H1 (cell line): ENCODE results near the gene STAM2. TPM values are rescaled to one million over a fixed set of nuclear protein-coding genes. Genes with fewer than 3 reads are reported as not detected.

Experiments
- CTCF ChIA-PET: fragments of 300-600 bp; sonication (Branson Sonifier 250); formaldehyde crosslinking; loops from one replicate; lab custom pipeline; 2021; ENCODE audit not compliant: partially characterized antibody; lab: Charles Lee
- POLR2A ChIA-PET: fragments of 300-600 bp; sonication (Branson Sonifier 250); formaldehyde crosslinking; loops from one replicate; lab custom pipeline; 2021; ENCODE audit warnings: inconsistent platforms; ENCODE audit not compliant: partially characterized antibody; lab: Charles Lee
- DNase-seq, 2 experiments: peaks; one replicate each; pipeline versions ENCODE4 v3.0.0 to v3.0.0-alpha.2; 2010 to 2022; ENCODE audit warnings: low spot score in 2 of 2, low read depth in 1 of 2, mixed read lengths in 1 of 2
- FAIRE-seq: peaks from 2 replicates; lab custom pipeline; 2011; peaks lifted over from hg19 to GRCh38; lab: Jason Lieb, UNC
- H2AFZ ChIP-seq: 2 replicates; pipeline ENCODE4 v1.8.1; 2012; ENCODE audit warnings: low read length, inconsistent platforms
- H2AK5ac ChIP-seq: 2 replicates; pipeline ENCODE4 v1.6.1; 2013; ENCODE audit warnings: low read depth, low read length
- H2BK120ac ChIP-seq: replicated peaks from 2 replicates; pipeline ENCODE3; 2013; ENCODE audit warnings: low read depth, low read length, inconsistent platforms
- H2BK12ac ChIP-seq: 2 replicates; pipeline ENCODE4 v1.6.1; 2013; ENCODE audit warnings: low read depth, low read length
- H2BK15ac ChIP-seq: 2 replicates; pipeline ENCODE4 v1.6.1; 2013; ENCODE audit warnings: low read length
- H2BK20ac ChIP-seq: 2 replicates; pipeline ENCODE4 v1.6.1; 2013; ENCODE audit warnings: low read length
- H2BK5ac ChIP-seq: 2 replicates; pipeline ENCODE4 v1.6.1; 2013; ENCODE audit warnings: low read depth, low read length
- H3K14ac ChIP-seq: 2 replicates; pipeline ENCODE4 v1.6.1; 2013; ENCODE audit warnings: inconsistent platforms; ENCODE audit not compliant: insufficient read length
- H3K18ac ChIP-seq: 2 replicates; pipeline ENCODE4 v1.6.1; 2013; ENCODE audit warnings: low read length; ENCODE audit errors: extremely low read depth
- H3K23ac ChIP-seq: 2 replicates; pipeline ENCODE4 v1.6.1; 2013; ENCODE audit warnings: inconsistent platforms; ENCODE audit not compliant: insufficient read length
- H3K23me2 ChIP-seq: 2 replicates; pipeline ENCODE4 v1.6.1; 2013; ENCODE audit warnings: low read depth, low read length
- H3K27ac ChIP-seq: 2 replicates; pipeline ENCODE4 v1.6.1; 2011; ENCODE audit warnings: low read depth, low read length, inconsistent platforms
- H3K27me3 ChIP-seq, 4 experiments: replicated peaks in 1 of 4; 1 replicate in 1 of 4; 2 replicates in 3 of 4; pipeline versions ENCODE4 v1.6.1 to v1.8.1; 2011 to 2013; ENCODE audit warnings: low read length in 3 of 4, mild to moderate bottlenecking in 3 of 4, inconsistent platforms in 2 of 4, mixed read lengths in 2 of 4, moderate library complexity in 1 of 4; ENCODE audit not compliant: control insufficient read depth in 3 of 4, insufficient read depth in 3 of 4; ENCODE audit errors: extremely low read depth in 1 of 4
- H3K36me3 ChIP-seq, 4 experiments: 2 replicates each; pipeline versions ENCODE4 v1.6.1 to v1.8.1; 2011 to 2013; ENCODE audit warnings: mild to moderate bottlenecking in 4 of 4, low read length in 3 of 4, moderate library complexity in 2 of 4, control low read depth in 1 of 4, inconsistent platforms in 1 of 4; ENCODE audit not compliant: insufficient read depth in 4 of 4, control insufficient read depth in 2 of 4
- H3K4ac ChIP-seq: replicated peaks from 2 replicates; pipeline ENCODE3; 2013; ENCODE audit warnings: low read length, low read depth, mixed read lengths, inconsistent platforms; ENCODE audit not compliant: insufficient read length
- H3K4me1 ChIP-seq, 4 experiments: replicated peaks in 1 of 4; 1 replicate in 1 of 4; 2 replicates in 3 of 4; pipeline versions ENCODE4 v1.6.1 to v1.8.1; 2011 to 2013; ENCODE audit warnings: low read length in 3 of 4, inconsistent platforms in 2 of 4, mixed read lengths in 1 of 4; ENCODE audit not compliant: insufficient read depth in 4 of 4, control insufficient read depth in 3 of 4
- H3K4me2 ChIP-seq, 2 experiments: 2 replicates each; pipeline versions ENCODE4 v1.6.1 to v1.8.1; 2011 to 2013; ENCODE audit warnings: low read depth in 2 of 2, low read length in 2 of 2, control low read depth in 1 of 2, inconsistent platforms in 1 of 2, mild to moderate bottlenecking in 1 of 2; ENCODE audit not compliant: insufficient read depth in 1 of 2
- H3K4me3 ChIP-seq, 4 experiments: fragments of 200-600, 300-600 bp in 1 of 4; sonication (generic), shearing (Covaris generic), sonication (Bioruptor Twin) in 1 of 4; 2 replicates each; pipeline versions ENCODE4 v1.5.1 to v1.8.1; 2011 to 2016; ENCODE audit warnings: low read length in 4 of 4, low read depth in 3 of 4, control low read depth in 2 of 4, inconsistent platforms in 2 of 4, mild to moderate bottlenecking in 2 of 4, mixed read lengths in 1 of 4, moderate library complexity in 1 of 4; ENCODE audit not compliant: insufficient read depth in 2 of 4; ENCODE audit errors: extremely low read depth in 1 of 4
- H3K56ac ChIP-seq: replicated peaks from 2 replicates; pipeline ENCODE3; 2013; ENCODE audit warnings: low read depth, mild to moderate bottlenecking, mixed read lengths, low read length, inconsistent platforms; ENCODE audit not compliant: insufficient read length
- H3K79me1 ChIP-seq: 2 replicates; pipeline ENCODE4 v1.6.1; 2013; ENCODE audit warnings: low read depth, low read length, control low read depth
- H3K79me2 ChIP-seq, 2 experiments: 2 replicates each; pipeline versions ENCODE4 v1.6.1 to v1.8.1; 2012 to 2013; ENCODE audit warnings: low read length in 2 of 2, mild to moderate bottlenecking in 2 of 2, inconsistent platforms in 1 of 2; ENCODE audit not compliant: insufficient read depth in 2 of 2, control insufficient read depth in 1 of 2
- H3K9ac ChIP-seq, 4 experiments: replicated peaks in 1 of 4; 1 replicate in 1 of 4; 2 replicates in 3 of 4; pipeline versions ENCODE4 v1.6.1 to v1.8.1; 2011 to 2013; ENCODE audit warnings: low read depth in 3 of 4, low read length in 3 of 4, control low read depth in 2 of 4, mild to moderate bottlenecking in 2 of 4, moderate library complexity in 2 of 4, inconsistent platforms in 1 of 4; ENCODE audit errors: extremely low read depth in 1 of 4
- H3K9me3 ChIP-seq, 2 experiments: 2 replicates each; pipeline versions ENCODE4 v1.6.1 to v1.8.1; 2012 to 2013; ENCODE audit warnings: mild to moderate bottlenecking in 2 of 2, moderate library complexity in 2 of 2, control low read depth in 1 of 2, inconsistent platforms in 1 of 2, low read depth in 1 of 2, low read length in 1 of 2, mixed read lengths in 1 of 2; ENCODE audit not compliant: insufficient read depth in 2 of 2
- H4K20me1 ChIP-seq, 2 experiments: replicated peaks in 1 of 2; 2 replicates each; pipeline versions ENCODE3 to v1.8.1; 2011 to 2013; ENCODE audit warnings: inconsistent platforms in 2 of 2, low read length in 2 of 2, mild to moderate bottlenecking in 1 of 2; ENCODE audit not compliant: insufficient read depth in 2 of 2, control insufficient read depth in 1 of 2
- H4K5ac ChIP-seq: 2 replicates; pipeline ENCODE4 v1.6.1; 2013; ENCODE audit warnings: low read length, low read depth, mixed read lengths, inconsistent platforms; ENCODE audit not compliant: insufficient read length
- H4K8ac ChIP-seq: 2 replicates; pipeline ENCODE4 v1.8.0; 2013; ENCODE audit warnings: mild to moderate bottlenecking, moderate library complexity, low read length, inconsistent platforms; ENCODE audit not compliant: insufficient read depth; ENCODE audit errors: extremely low read depth
- H4K91ac ChIP-seq: replicated peaks from 2 replicates; pipeline ENCODE3; 2013; ENCODE audit warnings: low read length, mixed read lengths, inconsistent platforms; ENCODE audit not compliant: insufficient read length
- BCL11A ChIP-seq, 2 experiments: IDR thresholded peaks; one replicate each; pipeline ENCODE4 v1.6.1; 2011; ENCODE audit warnings: low read depth in 2 of 2, low read length in 2 of 2, mild to moderate bottlenecking in 2 of 2
- CEBPB ChIP-seq: IDR thresholded peaks from 2 replicates; pipeline ENCODE4 v1.6.1; 2012; ENCODE audit warnings: low read depth, low read length
- CHD2 ChIP-seq: IDR thresholded peaks from 2 replicates; pipeline ENCODE4 v1.6.1; 2012; ENCODE audit warnings: low read length, improper control_type of control experiment
- E2F6 ChIP-seq: IDR thresholded peaks from 2 replicates; pipeline ENCODE4 v1.6.1; 2012; ENCODE audit warnings: inconsistent platforms
- KDM4A ChIP-seq: IDR thresholded peaks from one replicate; pipeline ENCODE4 v1.7.1; 2012; ENCODE audit warnings: low read depth, mild to moderate bottlenecking, moderate library complexity, low read length, inconsistent platforms; ENCODE audit not compliant: severe bottlenecking
- TAF7 ChIP-seq: optimal IDR thresholded peaks from 2 replicates; pipeline ENCODE3; 2011; ENCODE audit warnings: low read depth, mild to moderate bottlenecking, inconsistent platforms, low read length, moderate library complexity, borderline replicate concordance
- TEAD4 ChIP-seq: IDR thresholded peaks from 2 replicates; pipeline ENCODE4 v1.6.1; 2012; ENCODE audit warnings: low read depth, low read length, inconsistent platforms, mixed read lengths
- WGBS, 2 experiments: shearing (Covaris generic) in 1 of 2; methylation state at CpG; one replicate each; pipeline versions ENCODE4 v1.1.6 to v1.1.7; 2013 to 2015; ENCODE audit warnings: low lambda C conversion rate in 2 of 2, mixed read lengths in 2 of 2, inconsistent platforms in 1 of 2, low coverage in 1 of 2, missing lambda C conversion rate in 1 of 2; ENCODE audit not compliant: insufficient replicate concordance in 2 of 2, insufficient coverage in 1 of 2, insufficient read length in 1 of 2; ENCODE audit errors: extremely low coverage in 1 of 2, missing lambda C conversion rate in 1 of 2; 5-methylcytosine and 5-hydroxymethylcytosine counted together
- polyA plus RNA-seq, 7 experiments: library from polyadenylated mRNA; depleted of rRNA in 3 of 7; stranded (reverse) in 5 of 7; unstranded in 2 of 7; fragments of >200 nt in 5 of 7; fragments of 200-250 nt in 2 of 7; gene quantifications; 1 replicate in 5 of 7; 2 replicates in 1 of 7; 4 replicates in 1 of 7; pipeline versions ENCODE4 v1.2.1 to v1.2.3, GENCODE V29; 2011 to 2013; ENCODE audit warnings: missing spikeins in 2 of 7, mixed read lengths in 2 of 7
- total RNA-seq: library from RNA; stranded (reverse); fragmentation: NEBNext Ultra II Directional; extraction: Animal tissue kit (Norgen Biotek cat#: 25700); gene quantifications from 2 replicates; pipeline ENCODE4 v1.2.1, GENCODE V29; 2021

STAM2 gene
- total and polyA plus RNA-seq, 2 of the 8 experiments (the other 6 are each of a cell fraction or from before 2014, with no cell fraction given): 5.4 to 9.4 TPM

DNA sequence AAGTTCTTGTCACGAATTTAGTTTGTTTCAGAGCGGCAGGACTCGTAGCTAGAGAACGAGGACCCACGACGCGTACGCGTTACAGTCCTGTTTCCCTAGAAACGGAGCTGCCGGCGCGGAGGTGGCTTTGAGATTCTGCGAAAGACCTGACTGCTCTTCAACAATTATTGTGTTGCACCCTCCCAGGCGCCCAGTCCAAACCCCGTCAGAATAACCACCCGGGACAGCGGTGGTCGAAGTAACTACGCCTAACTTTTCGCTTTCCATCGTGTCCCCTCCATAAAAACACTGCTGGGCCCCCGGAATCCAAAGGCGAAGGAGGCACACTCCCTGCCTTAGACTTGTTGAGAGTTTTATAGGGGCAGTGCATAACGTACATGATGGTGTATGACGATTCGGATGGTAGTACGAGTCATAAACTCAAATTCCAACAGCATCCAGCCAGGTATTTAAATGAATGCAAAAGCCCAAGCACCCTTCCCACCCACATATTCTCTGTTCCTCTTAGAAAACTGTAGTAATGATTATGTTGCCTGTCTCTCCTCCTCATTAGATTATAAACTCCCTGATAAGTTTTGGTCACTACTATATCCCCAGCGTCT is 651 bp upstream of the STAM2 start:
- peak overlapping the region in 3 of 4 experiments; percentile 8 to 92 (median 60); a peak in 5 of 7 replicates for H3K9ac ChIP-seq
- no peak overlapping the region for H4K5ac ChIP-seq
- TF ChIP-seq E2F6 (no peak), TEAD4 (no peak), CHD2 (no peak), TAF7 (no peak), KDM4A (peak; percentile 47), CEBPB (no peak), BCL11A (IDR thresholded peaks at IDR 0.05; ENCODE audit: low read depth in 2 of 2, low read length in 2 of 2) (no peak)
- H3K4me3 ChIP-seq: peak overlapping the region; percentile 64 to 95 (median 89)
- peaks cover 1 to 10% of the 10 kb centered on the region in 2 experiments; a peak in 1 of 4 replicates for H3K9me3 ChIP-seq
- peak overlapping the region; percentile 47 to 77 for H3K4me2 ChIP-seq
- H2BK12ac ChIP-seq: no peak overlapping the region
- H3K23me2 ChIP-seq: peaks cover 2% of the 10 kb centered on the region; the same call in 1 of the 2 replicates
- H3K36me3 ChIP-seq: no peaks in the 10 kb centered on the region
- H4K20me1 ChIP-seq: no peaks in the 10 kb centered on the region
- H2AFZ ChIP-seq: peak overlapping the region; percentile 79
- ChIA-PET CTCF (interaction anchor here (0.5 to 5.9 kb wide), 35 partner anchors 9 to 493 kb away, joined by 3 to 30 read pairs (median 4); partner anchors contain the start of gene NEB), POLR2A (interaction anchor here (0.7 to 0.9 kb wide), 6 partner anchors 20 to 460 kb away, joined by 3 to 4 read pairs (median 3); no protein-coding TSS in a partner anchor)
- H3K56ac ChIP-seq: no peak overlapping the region
- H3K27ac ChIP-seq: no peak overlapping the region
- FAIRE-seq: no peak
- H3K79me2 ChIP-seq: peaks cover 0 to 12% of the 10 kb centered on the region in 2 experiments; a peak in 1 of 4 replicates
- H3K14ac ChIP-seq: no peak overlapping the region
- no peak overlapping the region for H3K18ac ChIP-seq
- H3K4ac ChIP-seq: no peak overlapping the region
- no peak overlapping the region for H3K23ac ChIP-seq
- no peak overlapping the region for H2BK120ac ChIP-seq
- peaks cover 0 to 4% (median 0%) of the 10 kb centered on the region in 4 experiments; a peak in 1 of 7 replicates for H3K4me1 ChIP-seq
- peak overlapping the region; percentile 17 for H4K91ac ChIP-seq
- H3K79me1 ChIP-seq: no peaks in the 10 kb centered on the region
- H2BK20ac ChIP-seq: no peak overlapping the region
- H2BK15ac ChIP-seq: no peak overlapping the region
- H2AK5ac ChIP-seq: no peak overlapping the region
- no peak overlapping the region for H4K8ac ChIP-seq
- no peak overlapping the region; the same call in 1 of the 2 replicates for H2BK5ac ChIP-seq
- DNase-seq: no peak
- 17% methylated on average over 29 of the region's 29 CpGs; no CpG with 5 or more reads in 1 of the 2 experiments for WGBS, 2 experiments
- H3K27me3 ChIP-seq: peaks cover 2 to 4% (median 3%) of the 10 kb centered on the region in 4 experiments; a peak in 3 of 7 replicates
